ENCODE measurements around the gene NOVA2.

NOVA2 gene, protein sequence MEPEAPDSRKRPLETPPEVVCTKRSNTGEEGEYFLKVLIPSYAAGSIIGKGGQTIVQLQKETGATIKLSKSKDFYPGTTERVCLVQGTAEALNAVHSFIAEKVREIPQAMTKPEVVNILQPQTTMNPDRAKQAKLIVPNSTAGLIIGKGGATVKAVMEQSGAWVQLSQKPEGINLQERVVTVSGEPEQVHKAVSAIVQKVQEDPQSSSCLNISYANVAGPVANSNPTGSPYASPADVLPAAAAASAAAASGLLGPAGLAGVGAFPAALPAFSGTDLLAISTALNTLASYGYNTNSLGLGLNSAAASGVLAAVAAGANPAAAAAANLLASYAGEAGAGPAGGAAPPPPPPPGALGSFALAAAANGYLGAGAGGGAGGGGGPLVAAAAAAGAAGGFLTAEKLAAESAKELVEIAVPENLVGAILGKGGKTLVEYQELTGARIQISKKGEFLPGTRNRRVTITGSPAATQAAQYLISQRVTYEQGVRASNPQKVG

DNA sequence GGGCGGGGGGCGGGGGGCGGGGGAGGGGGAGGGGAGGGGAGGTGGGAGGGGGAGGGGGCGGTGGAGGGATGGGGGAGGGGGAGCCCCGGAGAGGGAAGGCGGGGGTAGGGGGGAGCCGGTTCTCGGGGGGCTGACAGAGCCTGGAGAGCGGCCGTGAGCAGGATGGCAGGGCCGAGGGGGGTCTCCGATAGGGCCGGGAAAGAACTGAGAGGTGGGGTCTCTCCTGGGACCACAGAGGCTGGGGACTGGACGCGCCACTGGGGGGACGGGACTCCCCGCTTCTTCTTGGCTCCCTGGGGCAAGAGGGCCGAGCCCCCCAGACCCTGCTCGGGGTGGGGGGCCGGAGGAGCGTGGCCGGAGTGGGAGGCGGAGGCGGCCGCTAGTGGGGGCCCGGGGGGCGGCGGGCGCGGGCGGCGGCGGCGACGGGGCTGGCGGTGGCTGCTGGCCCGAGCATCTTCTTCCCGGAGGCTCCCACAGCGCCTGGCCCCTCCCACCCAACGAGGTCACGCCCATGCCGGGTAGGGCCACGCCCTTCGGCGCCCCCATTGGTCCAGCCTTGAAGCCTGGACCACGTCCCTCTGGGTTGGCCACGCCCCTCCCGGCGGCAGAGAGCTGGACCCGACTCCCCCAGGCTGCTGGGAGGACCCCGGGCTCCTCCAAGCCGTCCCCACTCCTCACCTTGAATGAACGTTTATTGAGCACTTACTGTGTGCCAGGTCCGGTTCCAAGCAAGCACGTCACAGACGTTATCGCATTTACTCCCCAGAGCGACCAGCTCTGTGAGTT is at the start of gene NOVA2:
NOVA2 (minus strand) TSS at position 313 of the 786 bp plus-strand sequence. CDS start 514 bp downstream, outside the sequence.
- peak; percentile 87 for DNase-seq (ENCODE audit: low spot score)

DNA sequence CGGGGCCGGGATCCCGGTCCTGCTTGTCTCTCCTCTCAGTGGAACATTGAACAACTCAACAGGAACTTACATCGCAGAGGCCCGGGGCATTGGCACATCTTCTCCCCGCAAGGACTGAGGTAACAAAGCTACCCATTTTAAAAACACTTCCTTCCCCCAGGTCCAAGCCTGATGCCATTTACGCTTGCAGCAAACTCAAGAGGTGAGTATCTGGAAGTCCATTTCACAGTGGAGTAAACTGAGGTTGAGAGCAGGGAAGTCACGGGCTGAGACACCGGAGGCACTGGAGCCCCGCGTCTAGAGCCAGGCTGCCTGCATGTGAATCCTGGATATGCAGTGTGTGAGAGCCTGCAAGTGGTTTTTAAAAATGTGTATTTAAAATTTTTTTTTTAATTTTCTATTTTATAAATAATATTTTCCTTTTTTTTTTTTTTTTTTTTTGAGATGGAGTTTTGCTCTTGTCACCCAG is 49.7 kb upstream of the NOVA2 start:
- no peak for DNase-seq (ENCODE audit: low spot score)

DNA sequence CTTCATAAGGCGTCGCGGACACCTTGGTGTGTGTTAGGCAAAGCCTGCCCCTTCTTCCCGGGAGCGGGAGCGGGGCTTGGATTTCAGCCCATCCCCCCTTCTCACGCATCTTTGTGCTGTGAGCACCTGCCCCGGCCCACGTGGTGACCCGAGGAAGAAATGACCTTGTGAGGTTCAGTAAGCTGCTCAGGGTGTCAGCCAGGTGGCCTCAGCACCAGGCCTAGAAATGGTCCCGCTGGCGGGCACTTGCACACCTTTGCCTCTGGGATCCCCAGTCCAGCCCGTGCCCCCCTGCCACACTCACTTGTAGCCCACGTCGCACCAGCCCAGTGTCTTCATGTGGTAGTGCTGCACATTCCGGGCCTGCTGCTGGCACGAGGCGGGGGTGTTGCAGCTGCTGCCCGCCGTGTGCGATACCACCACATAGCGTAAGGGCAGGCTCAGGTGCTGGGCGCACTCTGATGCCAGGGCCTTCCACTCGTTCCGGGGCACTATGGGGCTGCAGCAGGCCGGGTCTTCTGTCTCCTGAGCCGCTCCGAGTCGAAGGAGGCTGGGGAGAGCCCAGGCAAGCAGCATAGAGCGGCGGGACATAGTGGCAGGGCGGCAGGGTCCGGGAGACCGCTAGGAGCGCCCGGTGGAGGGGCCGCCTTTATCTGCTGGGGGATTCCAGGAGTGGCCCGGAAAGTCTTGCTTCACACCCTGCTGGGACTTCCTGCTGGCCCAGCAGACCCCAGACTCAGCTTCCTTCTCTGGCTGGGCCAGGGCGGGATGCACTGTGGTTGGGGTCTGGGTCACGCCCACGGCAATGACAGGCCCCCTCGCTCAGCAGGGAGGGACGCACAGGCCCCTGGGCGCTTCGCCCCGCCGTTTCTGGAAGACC is 49.0 kb upstream of the NOVA2 start, which contains the start of gene PGLYRP1:
PGLYRP1 (minus strand) TSS at position 623 of the 880 bp plus-strand sequence; CDS start at position 591, 32 bp downstream.
- DNase-seq (ENCODE audit: low spot score), result no peak

DNA sequence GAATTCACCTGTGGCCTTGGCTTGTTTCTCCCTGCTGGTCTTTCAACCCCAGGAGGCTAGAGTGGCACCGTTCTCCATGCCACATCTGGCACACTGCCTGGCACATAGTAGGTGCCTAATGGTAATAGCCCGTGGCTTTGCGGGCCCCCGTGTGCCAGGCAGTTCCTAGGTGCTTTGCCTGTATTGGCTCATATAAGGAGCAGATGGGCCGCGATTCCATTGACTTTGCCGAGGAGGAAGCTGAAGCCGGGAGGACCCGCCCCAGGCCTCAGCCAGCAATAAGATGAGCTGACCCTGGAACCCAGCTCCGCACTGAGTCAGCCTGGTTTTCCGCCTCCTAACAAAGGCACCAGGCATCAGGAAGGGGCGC is 48.4 kb upstream of the NOVA2 start:
- DNase-seq (ENCODE audit: low spot score), result no peak

DNA sequence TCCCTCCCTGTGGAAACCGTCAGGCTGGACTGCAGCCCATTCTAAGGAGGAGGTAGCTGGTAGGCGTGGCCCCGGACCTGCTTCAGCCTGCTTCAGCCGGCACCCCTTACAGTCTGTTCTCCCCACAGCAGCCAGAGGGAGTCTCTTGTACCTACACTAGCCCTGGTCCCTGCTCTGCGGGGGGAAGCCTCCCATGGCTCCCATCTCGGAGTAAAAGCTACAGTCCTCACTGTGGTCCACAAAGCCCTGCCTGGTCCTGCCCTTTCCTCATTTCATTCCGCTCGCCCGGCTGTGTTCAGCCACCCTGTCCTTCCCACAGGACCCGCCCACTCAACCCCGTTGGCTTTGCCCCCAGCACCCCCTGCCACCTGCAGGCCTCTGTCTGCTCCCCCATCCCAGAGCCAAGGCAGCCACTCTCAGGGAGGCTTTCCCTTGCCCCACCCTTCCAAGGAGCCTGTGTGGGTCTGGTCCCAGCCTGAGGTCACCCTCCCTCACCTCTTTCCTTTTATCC is 47.9 kb upstream of the NOVA2 start:
- DNase-seq (ENCODE audit: low spot score), result no peak

DNA sequence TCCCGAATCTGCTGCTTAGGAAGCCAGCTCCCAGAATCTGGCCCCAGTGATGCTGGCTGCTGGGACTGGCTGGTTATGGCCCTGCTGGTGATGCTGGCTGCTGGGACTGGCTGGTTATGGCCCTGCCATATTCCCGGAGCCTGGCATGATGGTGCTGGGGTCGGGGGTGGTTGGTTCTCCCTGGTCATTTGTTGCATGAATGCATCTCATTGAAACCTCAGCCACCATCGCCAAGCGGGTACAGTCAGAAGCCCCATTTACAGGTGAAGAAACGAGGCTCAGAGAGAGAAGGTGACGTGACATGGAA is 47.1 kb upstream of the NOVA2 start:
- DNase-seq (ENCODE audit: low spot score), result no peak

DNA sequence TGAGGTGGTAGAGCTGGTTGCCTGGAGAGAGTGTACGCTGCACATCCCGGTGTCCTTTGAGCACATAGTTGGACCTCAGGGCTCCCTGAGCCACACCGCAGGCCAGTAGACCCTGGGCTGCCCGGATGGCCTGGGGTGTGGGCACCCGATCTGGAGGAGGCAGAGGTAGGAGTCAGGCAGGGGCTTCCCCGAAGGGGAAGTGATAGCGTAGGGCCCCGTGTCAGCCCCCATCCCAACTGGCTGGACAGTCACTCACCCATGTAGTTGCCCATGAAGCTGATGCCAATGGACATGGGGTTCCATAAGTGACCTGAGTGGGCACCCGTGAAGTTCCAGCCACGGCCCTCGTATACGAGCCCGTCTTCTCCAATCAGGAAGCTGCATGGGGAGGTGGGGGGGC is 45.6 kb upstream of the NOVA2 start:
- DNase-seq (ENCODE audit: low spot score), result no peak

DNA sequence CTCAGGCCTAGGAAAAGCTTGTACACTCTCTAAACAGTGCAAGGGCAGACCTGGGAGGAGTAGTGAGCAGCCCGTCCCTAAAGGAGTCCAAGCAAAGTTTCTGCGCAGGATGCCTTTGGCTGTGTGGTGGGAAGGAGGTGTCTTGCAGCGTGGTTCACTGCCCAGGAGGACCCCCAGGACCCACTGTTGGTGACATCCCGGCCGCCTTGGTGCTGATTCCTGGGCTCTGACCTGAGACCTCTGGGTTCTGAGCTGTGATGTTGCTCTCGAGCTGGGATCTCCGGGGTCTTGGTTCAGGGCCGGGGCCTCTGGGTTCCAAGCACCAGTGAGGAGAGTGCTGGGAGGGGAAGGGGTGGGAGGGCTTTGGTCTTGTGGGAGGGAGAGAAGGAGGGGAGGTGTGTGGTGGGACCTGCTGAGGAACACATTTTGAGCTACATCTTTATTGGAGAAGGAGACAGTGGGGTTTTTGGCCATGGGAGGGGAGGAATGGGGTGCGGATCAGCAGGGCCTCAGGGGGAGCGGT is 45.1 kb upstream of the NOVA2 start:
- no peak for DNase-seq (ENCODE audit: low spot score)

DNA sequence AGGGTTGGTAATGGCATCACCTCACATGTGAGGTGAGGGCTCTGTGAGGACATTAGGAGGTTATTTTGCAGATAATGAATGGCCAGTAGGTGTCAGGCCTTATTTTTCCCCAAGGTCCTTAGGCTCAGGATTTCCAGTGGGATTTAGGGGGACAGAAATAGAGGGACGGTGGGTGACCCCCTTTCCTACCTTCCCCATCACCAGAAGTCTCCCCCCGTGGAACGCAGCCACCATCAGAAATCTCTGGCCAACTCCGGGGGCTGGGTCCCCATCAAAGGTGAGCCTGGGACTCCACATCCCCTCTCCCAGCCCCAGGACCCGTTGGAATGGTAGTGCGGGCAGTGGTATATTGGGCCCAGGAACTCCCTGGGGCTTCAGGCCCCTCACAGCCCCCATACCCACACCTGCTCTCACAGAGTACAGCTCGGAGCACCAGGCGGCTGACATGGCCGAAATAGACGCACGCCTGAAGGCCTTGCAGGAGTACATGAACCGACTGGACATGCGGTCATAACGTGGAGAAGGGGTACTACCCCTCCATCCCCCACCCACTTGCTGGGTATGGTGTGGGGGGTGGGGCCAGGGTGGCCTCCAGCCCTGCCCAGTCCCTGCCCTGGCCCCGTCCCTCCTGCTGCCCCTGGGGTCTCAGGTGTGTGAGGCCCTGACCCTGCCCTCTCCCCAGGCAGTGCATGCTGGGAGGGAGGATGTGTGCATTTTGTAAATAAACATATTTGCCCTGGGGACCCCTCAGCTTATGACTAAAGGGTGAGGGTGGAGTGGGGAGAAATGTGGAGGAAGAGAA is 44.4 kb upstream of the NOVA2 start:
- no peak for DNase-seq (ENCODE audit: low spot score)

DNA sequence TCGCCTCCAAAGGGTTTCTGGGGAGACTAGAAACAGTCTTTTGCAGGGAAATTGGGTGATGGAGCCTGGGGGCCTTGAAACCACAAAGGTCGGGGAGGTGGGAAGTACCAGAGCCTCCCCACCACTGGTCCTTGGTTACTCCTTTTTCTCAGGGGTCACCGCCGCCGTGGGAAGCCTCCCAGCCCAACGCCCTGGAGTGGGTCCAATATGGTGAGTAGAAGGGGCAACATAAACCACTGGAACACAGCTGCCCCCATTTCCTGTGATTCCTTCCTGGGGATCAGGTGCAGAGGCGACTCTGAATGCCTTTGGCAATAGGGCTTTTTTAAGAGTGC is 43.4 kb upstream of the NOVA2 start:
- DNase-seq (ENCODE audit: low spot score), result no peak

DNA sequence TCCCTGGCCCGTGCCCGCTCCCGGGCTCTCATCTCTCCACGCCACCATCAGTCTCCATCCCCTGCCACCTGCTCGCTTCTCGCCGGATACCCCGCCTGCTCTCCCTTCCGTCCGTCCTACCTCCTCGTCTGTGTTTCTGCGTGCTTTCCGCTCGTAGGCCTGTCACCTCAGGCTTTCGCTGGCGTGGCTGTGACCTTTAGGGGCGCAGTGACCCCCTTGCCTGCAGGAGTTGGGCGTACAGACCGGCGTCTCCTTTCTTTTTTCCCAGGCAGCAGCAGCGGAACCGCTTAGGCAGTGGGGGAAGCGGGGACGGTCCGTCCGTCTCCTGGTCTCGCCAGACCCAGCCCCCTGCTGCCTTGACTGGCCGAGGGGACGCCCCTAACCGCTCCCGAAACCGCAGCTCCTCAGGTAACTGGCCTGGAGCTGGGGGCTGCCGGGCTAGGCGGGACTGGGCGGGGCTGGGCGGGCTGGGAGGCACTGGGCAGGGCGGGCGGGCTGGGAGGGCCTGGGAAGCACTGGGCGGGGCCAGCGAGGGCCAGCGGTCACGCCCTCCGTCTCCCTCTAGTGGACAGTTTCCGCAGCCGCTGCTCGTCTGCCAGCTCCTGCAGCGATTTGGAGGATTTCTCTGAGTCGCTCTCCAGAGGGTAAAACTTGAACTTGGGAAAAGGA is 42.9 kb upstream of the NOVA2 start:
- DNase-seq (ENCODE audit: low spot score), result peak; percentile 95

DNA sequence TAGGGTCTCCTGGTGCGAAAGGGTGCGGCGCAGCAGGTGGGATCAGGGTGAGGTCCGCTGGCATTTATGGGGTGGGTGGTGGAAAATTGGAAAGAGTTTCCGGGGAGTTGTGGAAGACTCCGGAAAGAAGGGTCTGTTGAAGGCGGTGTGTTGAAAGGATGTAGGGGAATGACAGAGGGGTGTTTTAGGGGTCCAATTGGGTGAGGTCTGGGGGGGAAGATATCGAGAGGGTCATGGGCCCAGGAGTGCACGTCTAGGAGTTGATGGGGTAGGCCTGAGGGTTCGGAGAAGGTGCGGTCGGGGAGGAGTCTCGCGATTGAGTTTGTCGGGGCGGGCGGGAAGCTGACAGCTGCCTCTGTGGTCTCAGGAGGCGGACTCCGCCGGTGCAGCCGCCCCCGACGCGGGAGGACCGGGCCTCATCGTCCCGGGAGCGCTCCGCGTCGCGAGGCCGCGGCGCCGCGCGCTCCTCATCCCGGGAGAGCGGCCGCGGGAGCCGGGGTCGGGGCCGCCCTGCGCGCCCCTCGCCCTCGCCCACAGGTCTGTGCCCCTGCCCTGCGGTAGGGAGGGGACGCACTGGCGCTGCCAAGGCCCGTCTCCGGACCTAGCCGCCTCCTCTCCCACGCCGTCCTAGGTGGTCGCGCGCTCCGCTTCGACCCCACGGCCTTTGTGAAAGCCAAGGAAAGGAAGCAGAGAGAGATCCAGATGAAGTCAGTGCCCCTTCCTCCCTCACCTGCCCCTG is 42.2 kb upstream of the NOVA2 start:
- DNase-seq (ENCODE audit: low spot score), result no peak

DNA sequence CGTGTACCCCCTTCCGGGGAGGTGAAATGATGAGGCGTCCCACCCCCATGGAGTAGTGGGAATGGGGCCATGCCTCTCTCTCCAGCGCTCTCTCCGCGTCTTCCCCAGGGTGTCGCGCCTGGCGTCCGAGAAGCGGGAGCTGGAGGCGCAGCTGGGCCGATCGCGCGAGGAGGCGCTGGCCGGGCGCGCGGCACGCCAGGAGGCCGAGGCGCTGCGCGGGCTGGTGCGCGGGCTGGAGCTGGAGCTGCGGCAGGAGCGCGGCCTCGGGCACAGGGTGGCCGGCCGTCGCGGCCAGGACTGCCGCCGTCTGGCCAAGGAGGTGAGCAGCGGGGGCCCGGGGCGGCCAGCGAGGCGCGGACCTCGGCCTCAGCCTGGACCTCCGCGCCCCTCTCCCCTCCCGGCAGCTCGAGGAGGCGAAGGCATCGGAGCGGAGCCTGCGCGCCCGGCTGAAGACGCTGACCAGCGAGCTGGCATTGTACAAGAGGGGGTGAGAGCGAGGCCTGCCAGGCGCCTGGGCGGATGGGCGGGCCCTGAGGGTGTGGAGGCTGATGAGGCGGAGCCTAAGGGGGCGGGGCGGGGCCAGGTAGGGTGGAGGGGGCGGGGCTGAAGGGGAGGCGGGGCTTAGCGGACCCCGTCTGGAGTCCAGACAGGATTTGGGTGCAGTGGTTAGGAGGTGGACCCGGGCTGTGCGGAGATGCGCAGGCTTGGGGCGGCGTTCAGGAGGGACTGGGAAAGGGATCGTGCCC is 41.4 kb upstream of the NOVA2 start:
- DNase-seq (ENCODE audit: low spot score), result peak; percentile 48

DNA sequence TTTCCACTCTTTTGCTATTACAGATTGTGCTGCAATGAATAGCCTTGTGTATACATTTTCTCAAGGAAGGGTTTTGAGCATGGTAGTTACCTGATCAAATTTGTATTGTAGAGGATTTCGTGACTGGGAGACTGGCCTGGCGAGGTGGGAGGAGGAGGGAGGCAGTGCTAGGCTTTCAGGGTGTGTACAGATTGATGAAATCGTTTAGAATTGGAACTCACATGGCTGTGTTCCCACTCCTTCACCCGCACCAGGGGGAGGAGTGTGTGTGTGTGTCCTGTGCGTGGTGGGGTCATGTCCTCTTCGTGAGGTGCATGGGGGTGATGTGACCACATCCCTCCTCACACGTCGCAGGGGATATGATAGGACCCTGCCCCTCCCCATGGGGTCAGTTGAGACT is 40.9 kb upstream of the NOVA2 start:
- no peak for DNase-seq (ENCODE audit: low spot score)

DNA sequence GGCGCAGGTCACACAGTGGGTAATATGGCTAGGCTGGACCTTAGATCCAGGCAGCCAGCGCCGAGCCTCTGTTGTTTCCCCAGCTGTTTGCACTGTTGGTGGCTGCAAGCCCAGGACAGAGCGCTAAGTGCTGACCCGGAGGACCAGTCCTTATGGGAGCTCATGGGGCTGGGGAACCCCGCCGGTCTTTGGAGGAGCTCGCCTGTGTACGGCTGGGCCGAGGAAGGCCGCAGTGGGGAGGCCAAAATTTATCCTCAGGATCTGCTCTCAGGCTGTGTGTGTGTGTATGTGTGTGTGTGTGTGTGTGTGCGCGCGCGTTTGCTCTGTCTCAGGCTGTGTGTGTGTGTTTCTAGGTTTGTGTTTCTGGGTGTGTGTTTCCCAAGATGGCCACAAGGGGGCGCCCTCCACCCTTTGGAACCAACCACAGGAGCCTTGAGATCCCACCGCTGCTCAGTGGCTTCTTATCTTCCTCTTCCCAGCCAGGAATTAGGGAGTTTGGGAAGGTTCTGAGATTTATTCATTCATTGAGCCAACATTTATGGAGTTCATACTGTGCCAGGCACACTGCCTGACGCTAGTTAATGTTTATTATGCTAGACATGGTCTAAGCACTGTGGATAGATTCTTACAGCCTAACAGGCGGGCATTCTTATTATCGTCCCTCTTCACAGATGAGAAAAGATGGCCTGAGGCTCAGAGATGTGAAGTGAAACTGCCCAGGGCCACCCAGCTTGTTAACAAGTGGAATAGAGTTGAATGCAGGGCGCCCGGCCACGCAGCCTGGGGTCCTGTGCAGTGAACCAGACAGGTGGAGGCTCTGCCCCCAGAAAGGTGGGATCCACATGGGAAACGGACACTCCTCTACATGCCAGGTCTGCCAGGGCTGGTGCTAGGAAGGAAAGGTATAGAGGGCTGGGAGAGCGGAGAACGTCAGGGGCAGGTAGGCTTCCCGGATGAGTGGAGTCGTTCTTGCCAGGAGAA is 36.2 kb upstream of the NOVA2 start:
- peak; percentile 81 for DNase-seq (ENCODE audit: low spot score)

DNA sequence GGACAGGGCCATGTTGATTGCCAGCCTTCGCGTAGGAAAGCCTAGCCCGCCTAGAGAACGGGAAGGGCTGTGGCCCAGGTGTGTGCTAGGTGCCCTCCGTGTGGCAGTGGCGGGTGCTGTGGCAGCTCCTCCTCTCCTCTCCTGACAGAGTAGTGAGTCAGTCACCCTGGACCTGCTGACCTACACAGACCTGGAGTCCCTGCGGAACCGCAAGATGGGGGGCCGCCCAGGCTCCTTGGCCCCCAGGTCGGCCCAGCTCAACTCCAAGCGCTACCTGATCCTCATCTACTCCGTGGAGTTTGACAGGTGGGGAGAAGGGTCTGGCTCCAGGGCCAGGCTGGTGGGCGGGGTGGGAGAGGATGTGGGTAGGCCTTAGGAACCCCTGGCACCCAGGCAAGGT is 32.7 kb upstream of the NOVA2 start:
- DNase-seq (ENCODE audit: low spot score), result no peak

DNA sequence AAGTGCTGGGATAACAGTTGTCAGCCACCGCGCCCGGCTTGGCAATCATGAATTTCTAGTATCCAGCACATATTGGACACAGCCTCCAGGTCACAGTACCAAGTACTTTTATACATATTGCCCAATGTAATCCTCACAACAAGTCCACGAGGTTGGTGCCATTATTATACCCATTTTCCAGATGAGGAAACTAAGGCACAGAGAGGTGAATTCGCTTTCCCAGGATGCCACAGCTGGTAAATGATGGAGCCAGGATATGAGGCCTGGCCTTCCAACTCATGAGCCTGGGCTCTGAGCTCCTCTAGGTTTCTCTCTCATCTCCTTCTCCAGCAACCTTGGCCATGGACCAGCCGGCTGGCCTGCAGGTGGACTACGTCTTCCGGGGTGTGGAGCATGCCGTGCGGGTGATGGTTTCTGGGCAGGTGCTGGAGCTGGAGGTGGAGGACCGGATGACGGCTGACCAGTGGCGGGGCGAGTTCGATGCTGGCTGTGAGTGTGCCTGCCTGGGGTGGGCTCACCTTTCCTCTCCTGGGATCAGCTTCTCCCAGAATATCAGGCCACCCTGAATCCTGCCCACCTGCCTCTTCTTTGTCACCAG is 29.1 kb upstream of the NOVA2 start:
- no peak for DNase-seq (ENCODE audit: low spot score)
